Measurements from ENCODE around the gene RHBDD3. TPM values are rescaled to one million over a fixed set of nuclear protein-coding genes. Genes with fewer than 3 reads are reported as not detected.

The RHBDD3 gene
- total and polyA plus RNA-seq, 2 of the 8 experiments (the other 6 are each of a cell fraction or from before 2014, with no cell fraction given): 72.1 to 117 TPM

GRCh38 chr22:29224859-29225410 is 42.8 kb downstream of the RHBDD3 start (continued):
- TF ChIP-seq, protein P1, sequence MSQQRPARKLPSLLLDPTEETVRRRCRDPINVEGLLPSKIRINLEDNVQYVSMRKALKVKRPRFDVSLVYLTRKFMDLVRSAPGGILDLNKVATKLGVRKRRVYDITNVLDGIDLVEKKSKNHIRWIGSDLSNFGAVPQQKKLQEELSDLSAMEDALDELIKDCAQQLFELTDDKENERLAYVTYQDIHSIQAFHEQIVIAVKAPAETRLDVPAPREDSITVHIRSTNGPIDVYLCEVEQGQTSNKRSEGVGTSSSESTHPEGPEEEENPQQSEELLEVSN (IDR thresholded peaks at IDR 0.05): no peak
- no peak for TF ChIP-seq CHD2 (IDR thresholded peaks at IDR 0.05; ENCODE audit: low read length)
- TF ChIP-seq RXRA (IDR thresholded peaks at IDR 0.05; ENCODE audit: insufficient read depth, low read depth, low read length): no peak
- no peak for TF ChIP-seq GABPA (IDR thresholded peaks at IDR 0.05; ENCODE audit: borderline replicate concordance, insufficient read depth, low read length)
- no peak for TF ChIP-seq GTF2F1 (IDR thresholded peaks at IDR 0.05; ENCODE audit: borderline replicate concordance, low read depth, low read length)
- no peak for TF ChIP-seq MAFK (IDR thresholded peaks at IDR 0.05; ENCODE audit: low read depth, low read length)
